ENCODE results near the gene PSIP1. TPM values are rescaled to one million over a fixed set of nuclear protein-coding genes. Genes with fewer than 3 reads are reported as not detected.

PSIP1 gene
- total RNA-seq, 2 donors from 2014 or later: 21.4 to 21.7 TPM

DNA sequence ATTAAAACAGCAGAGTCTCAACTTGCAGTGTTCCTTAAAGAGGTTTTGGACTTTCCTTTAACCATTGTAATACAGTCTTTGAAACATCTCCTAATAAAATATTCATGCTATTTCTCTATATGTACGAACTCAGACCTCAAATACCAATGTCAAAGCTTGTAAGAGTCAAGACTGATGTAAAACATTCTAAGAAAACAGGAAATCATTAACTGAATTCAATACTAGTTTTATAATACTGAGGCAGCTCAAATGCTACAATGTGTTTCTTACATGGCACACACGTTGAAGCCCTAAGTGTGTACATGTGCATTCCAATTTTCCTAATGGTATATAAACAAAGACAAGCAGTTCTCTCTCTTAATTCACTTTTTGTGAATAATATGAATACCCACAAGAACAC is 11.6 kb downstream of the PSIP1 start:
- TF ChIP-seq, protein P1, sequence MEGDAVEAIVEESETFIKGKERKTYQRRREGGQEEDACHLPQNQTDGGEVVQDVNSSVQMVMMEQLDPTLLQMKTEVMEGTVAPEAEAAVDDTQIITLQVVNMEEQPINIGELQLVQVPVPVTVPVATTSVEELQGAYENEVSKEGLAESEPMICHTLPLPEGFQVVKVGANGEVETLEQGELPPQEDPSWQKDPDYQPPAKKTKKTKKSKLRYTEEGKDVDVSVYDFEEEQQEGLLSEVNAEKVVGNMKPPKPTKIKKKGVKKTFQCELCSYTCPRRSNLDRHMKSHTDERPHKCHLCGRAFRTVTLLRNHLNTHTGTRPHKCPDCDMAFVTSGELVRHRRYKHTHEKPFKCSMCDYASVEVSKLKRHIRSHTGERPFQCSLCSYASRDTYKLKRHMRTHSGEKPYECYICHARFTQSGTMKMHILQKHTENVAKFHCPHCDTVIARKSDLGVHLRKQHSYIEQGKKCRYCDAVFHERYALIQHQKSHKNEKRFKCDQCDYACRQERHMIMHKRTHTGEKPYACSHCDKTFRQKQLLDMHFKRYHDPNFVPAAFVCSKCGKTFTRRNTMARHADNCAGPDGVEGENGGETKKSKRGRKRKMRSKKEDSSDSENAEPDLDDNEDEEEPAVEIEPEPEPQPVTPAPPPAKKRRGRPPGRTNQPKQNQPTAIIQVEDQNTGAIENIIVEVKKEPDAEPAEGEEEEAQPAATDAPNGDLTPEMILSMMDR (IDR thresholded peaks at IDR 0.05): no peak
- no peak for DNase-seq (ENCODE audit: low spot score)
- Histone ChIP-seq H3K27me3 (no peaks in the 10 kb centered on the region), H3K27ac (no peak overlapping the region), H3K4me3 (no peak overlapping the region), H3K4me1 (peaks cover 0 to 6% of the 10 kb centered on the region in 2 donors), H3K36me3 (no peaks in the 10 kb centered on the region), H3K9me3 (no peaks in the 10 kb centered on the region)

DNA sequence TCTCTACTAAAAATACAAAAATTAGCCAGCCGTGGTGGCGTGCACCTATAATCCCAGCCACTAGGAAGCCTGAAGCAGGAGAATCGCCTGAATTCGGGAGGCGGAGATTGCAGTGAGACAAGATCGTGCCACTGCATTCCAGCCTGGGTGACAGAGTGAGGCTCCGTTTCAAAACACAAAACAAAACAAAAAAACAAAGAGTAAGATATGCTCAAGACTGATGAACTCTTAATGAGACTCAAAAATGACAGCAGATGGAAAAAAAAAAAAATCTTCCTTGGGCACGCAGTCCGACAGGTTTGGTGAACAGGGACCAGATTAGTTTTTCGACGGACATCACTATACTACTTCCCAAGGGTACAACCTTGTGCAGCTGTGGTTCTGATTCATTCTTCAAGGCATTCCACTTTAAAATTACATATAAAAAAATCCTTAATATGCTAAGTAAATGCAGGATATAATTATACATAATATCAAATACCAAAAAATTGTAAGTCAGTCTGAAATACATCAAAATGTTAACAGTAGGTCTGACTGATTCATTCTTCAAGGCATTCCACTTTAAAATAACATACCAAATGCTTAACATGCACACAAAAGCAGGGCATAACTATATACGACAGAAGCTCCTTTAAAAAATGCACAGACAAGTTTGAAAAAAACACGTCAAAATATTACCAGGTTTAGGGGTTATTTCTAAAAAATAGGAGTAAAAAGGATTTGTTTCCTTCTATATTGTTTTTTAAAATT is 12.3 kb downstream of the PSIP1 start:
- no peaks in the 10 kb centered on the region for H3K27me3 ChIP-seq
- no peaks in the 10 kb centered on the region for H3K36me3 ChIP-seq
- TF ChIP-seq, protein P1 (IDR thresholded peaks at IDR 0.05): no peak
- H3K4me1 ChIP-seq: peaks cover 0 to 6% of the 10 kb centered on the region in 2 donors
- no peak overlapping the region for H3K4me3 ChIP-seq
- H3K27ac ChIP-seq: no peak overlapping the region
- no peak for DNase-seq (ENCODE audit: low spot score)
- no peaks in the 10 kb centered on the region for H3K9me3 ChIP-seq

DNA sequence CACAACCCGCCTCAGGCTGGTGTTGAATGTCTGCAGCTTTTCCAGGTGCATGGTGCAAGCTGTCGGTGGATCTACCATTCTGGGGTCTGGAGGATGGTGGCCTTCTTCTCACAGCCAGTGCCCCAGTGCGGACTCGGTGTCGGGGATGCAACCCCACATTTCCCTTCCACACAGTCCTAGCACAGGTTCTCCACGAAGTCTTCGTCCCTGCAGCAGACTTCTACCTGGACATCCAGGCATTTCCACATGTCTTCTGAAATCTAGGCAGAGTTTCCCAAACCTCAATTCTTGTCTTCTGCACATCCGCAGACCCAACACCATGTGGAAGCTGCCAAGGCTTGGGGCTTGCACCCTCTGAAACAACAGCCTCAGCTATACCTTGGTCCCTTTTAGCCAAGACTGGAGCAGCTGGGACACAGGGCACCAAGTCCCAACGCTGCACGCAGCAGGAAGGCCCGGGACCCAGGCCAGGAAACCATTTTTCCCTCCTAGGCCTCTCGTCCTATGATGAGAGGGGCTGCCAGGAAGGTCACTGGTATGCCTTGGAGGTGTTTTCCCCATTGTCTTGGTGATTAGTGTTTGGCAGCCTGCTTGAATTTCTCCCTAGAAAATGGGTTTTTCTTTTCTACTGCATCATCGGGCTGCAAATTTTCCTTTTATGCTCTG is 18.2 kb downstream of the PSIP1 start:
- Histone ChIP-seq H3K27ac (no peak overlapping the region), H3K4me3 (no peak overlapping the region), H3K27me3 (no peaks in the 10 kb centered on the region), H3K9me3 (no peaks in the 10 kb centered on the region), H3K36me3 (peaks cover 4% of the 10 kb centered on the region), H3K4me1 (peaks cover 0 to 6% of the 10 kb centered on the region in 2 donors)
- DNase-seq (ENCODE audit: low spot score): no peak
- TF ChIP-seq, protein P1 (IDR thresholded peaks at IDR 0.05): no peak

DNA sequence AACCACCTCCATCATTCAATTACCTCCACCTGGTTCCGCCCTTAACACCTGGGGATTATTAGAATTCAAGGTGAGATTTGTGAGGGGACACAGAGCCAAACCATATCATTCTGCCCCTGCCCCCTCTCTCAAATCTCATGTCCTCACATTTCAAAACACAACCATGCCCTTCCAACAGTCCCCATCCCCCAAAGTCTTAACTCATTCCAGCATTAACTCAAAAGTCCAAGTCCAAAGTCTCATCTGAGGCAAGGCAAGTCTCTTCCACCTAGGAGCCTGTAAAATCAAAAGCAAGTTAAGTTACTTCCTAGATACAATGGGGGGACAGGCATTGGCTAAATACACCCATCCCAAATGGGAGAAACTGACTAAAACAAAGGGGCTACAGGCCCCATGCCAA is 18.8 kb downstream of the PSIP1 start:
- TF ChIP-seq, protein P1 (IDR thresholded peaks at IDR 0.05): no peak
- Histone ChIP-seq H3K36me3 (peaks cover 4% of the 10 kb centered on the region), H3K27me3 (no peaks in the 10 kb centered on the region), H3K9me3 (no peaks in the 10 kb centered on the region), H3K4me1 (peaks cover 0 to 6% of the 10 kb centered on the region in 2 donors), H3K27ac (no peak overlapping the region), H3K4me3 (no peak overlapping the region)
- DNase-seq (ENCODE audit: low spot score): no peak

DNA sequence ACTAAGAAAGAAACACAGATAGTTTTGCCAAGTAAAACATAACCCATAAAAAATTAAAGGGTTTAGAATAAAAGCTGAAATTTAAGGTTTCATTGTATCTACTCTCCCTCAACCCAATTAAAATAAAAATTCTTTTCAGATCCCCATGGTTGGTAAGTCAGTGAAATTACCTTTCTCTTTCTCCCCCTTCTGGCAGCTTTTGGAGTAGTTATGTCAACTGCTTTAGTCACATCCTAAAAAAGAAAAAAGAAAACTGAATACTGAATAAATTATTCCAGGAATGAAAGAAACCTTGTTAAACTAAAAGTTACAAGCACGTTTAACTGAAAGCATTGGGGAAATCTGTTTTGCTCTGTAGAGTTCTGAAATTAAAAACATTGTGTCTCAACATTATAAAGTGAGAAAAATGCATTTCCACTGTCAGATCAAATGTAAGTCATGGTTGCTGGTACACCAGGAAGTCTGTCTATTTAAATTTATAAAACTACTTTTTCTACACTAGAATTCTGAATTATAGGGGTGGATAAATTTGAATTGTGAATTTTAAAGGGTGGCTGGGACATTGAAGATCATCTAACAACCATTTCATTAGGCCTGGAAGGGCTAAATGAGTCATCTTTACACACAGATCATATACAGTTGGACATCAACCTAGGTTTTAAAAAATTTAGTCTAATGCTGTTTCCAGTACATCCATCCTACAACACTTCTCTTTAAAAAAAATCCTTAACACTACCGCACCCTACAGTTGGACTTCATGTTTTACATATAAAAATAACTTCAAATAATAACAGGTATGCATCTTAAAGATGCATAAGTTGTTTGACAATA is 24.7 kb downstream of the PSIP1 start:
- TF ChIP-seq, protein P1 (IDR thresholded peaks at IDR 0.05): peak; percentile 20 to 56
- Histone ChIP-seq H3K27ac (no peak overlapping the region), H3K27me3 (no peaks in the 10 kb centered on the region), H3K4me1 (no peaks in the 10 kb centered on the region), H3K9me3 (no peaks in the 10 kb centered on the region), H3K36me3 (peaks cover 10% of the 10 kb centered on the region), H3K4me3 (no peak overlapping the region)
- no peak for DNase-seq (ENCODE audit: low spot score)

Data from right atrium auricular region (tissue), 2 donors.